Measurements from ENCODE around the gene AP3S2.

The AP3S2 gene

GRCh38 chr15:89812847-89813320 is 80.9 kb downstream of the AP3S2 start:
- no peak for DNase-seq

GRCh38 chr15:89812011-89812846 is 81.6 kb downstream of the AP3S2 start:
- no peak for DNase-seq

GRCh38 chr15:89810837-89811236 is 83.0 kb downstream of the AP3S2 start:
- no peak for DNase-seq

- DNase-seq = no peak
These were observed 84.0 kb downstream of the AP3S2 start for GRCh38 chr15:89809787-89810148.

GRCh38 chr15:89809093-89809786 is 84.6 kb downstream of the AP3S2 start:
- DNase-seq = no peak

GRCh38 chr15:89808160-89808870 is 85.5 kb downstream of the AP3S2 start:
- no peak for DNase-seq

GRCh38 chr15:89807689-89808088 is 86.1 kb downstream of the AP3S2 start:
- DNase-seq = no peak

- no peak for DNase-seq
These were observed 86.9 kb downstream of the AP3S2 start for GRCh38 chr15:89806559-89807550.

GRCh38 chr15:89806210-89806558 is 87.6 kb downstream of the AP3S2 start:
- DNase-seq = no peak

GRCh38 chr15:89805241-89806209 is 88.3 kb downstream of the AP3S2 start:
- DNase-seq = no peak

- no peak for DNase-seq
These were observed 89.6 kb downstream of the AP3S2 start for GRCh38 chr15:89803941-89804800.

- no peak for DNase-seq
These were observed 90.6 kb downstream of the AP3S2 start for GRCh38 chr15:89802986-89803824.

GRCh38 chr15:89802231-89802928 is 91.4 kb downstream of the AP3S2 start:
- DNase-seq = no peak

- no peak for DNase-seq
These were observed 92.2 kb downstream of the AP3S2 start for GRCh38 chr15:89801471-89802195.

GRCh38 chr15:89799918-89800498 is 93.8 kb downstream of the AP3S2 start:
- DNase-seq = no peak

GRCh38 chr15:89799011-89799911 is 94.5 kb downstream of the AP3S2 start:
- no peak for DNase-seq

Measured in activated T-cell treated with anti-CD3 and anti-CD28 coated beads for 4 hours (primary cell).